SH-SY5Y (cell line): ENCODE measurements around the gene SHISA6.

ENCODE experiments used
- GATA2 ChIP-seq: IDR thresholded peaks from 2 replicates; pipeline ENCODE4 v1.6.1; 2011; ENCODE audit warnings: mild to moderate bottlenecking, low read depth, low read length
- GATA3 ChIP-seq: IDR thresholded peaks from 2 replicates; pipeline ENCODE4 v1.6.1; 2011; ENCODE audit warnings: low read depth, mild to moderate bottlenecking, low read length, moderate library complexity

- TF ChIP-seq GATA2, result no peak
- TF ChIP-seq GATA3, result no peak
These were observed 27.1 kb downstream of the SHISA6 start for GRCh38 chr17:11267999-11268575.
